Measurements from ENCODE around the gene SPATA32. TPM values are rescaled to one million over a fixed set of nuclear protein-coding genes. Genes with fewer than 3 reads are reported as not detected.

Gene SPATA32
- not detected for total RNA-seq

DNA sequence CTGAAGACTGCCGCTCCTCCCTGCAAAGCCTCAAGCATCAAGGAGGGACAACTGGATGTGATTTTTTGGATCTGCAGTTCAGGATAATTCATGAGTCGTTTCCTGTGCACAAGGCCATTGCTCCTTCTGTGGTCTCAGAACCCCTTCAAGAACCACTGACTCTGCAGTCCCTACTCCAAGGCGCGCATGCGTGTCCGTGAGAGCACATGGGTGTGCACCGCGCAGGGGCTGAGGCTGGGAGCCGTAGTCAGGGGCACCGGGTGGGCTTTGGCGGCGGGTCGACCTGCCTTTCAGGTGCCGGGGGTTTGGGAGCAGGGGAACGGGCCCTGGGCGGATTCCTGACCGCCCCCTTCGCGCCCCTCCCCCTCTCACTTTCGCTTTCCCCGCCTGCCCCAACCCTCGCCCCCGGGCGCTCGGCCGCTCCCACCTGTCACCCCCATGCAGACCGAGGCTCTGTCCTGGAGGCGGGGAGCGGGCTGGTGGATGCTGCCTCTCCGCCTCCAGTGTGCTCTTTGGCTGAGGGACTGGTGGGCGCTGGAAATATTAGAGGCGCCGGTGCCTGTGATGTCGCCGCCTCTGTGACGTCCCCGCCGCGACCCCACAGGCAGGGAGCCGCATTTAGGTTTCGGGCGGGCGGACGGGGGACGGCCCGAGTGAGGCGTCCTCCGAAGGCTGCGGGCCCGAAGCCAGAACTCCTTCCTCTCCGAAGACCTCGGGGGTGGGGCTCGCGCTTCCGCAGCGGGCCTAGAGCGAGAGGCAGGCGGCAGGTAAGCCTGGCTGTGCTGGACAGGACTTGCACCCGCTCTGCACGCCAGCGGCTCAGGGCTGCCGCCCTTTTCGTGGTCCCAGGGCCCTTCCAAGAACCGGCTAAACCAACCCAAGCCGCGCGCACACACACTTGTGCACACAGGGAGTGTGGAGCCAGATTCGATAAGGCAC lies at the start of gene SPATA32:
Gene SPATA32 (minus strand): TSS at position 518 of the 939 bp plus-strand sequence. CDS start 78 bp downstream, at position 440.

GRCh38 chr17:45221081-45222013 lies 40.5 kb downstream of the SPATA32 start, which contains the start of gene FMNL1:
Gene FMNL1 (plus strand): TSS chr17:45221885. CDS start chr17:45222125, 240 bp downstream.

Other genes starting within 250 kb of the SPATA32 start
- gene DCAKD, start 210.5 kb downstream of the SPATA32 start, total RNA-seq = 65.4 TPM
- gene NMT1, start 200.8 kb downstream of the SPATA32 start, total RNA-seq = 91.7 TPM
- gene PLCD3, start 129.6 kb downstream of the SPATA32 start, total RNA-seq = 3.8 TPM
- 3.4 TPM for gene ACBD4, start 126.4 kb downstream of the SPATA32 start, total RNA-seq
- 7.2 TPM for gene HEXIM1, start 113.6 kb downstream of the SPATA32 start, total RNA-seq
- 7.5 TPM for gene HEXIM2, start 100.2 kb downstream of the SPATA32 start, total RNA-seq
- gene FMNL1, start 40.2 kb downstream of the SPATA32 start, total RNA-seq = 7.5 TPM
- 3.1 TPM for gene MAP3K14, start 54.9 kb upstream of the SPATA32 start, total RNA-seq
- 3.8 TPM for gene ARHGAP27, start 170.8 kb upstream of the SPATA32 start, total RNA-seq
- gene PLEKHM1, start 228.6 kb upstream of the SPATA32 start, total RNA-seq = 21.3 TPM